CD4-positive, alpha-beta T cell treated with Interleukin-21 for 1 hour (primary cell): ENCODE data around the gene MCF2L2.

ENCODE experiments used
- DNase-seq: peaks from one replicate; pipeline ENCODE4 v3.0.0-alpha.2; 2020

MCF2L2 gene

GRCh38 chr3:183317886-183318865 lies 110.2 kb downstream of the MCF2L2 start:
- no peak for DNase-seq

GRCh38 chr3:183317271-183317670 lies 111.1 kb downstream of the MCF2L2 start:
- DNase-seq, result no peak

GRCh38 chr3:183315739-183316138 lies 112.7 kb downstream of the MCF2L2 start:
- no peak for DNase-seq

- no peak for DNase-seq
Measured at GRCh38 chr3:183313764-183314163, 114.7 kb downstream of the MCF2L2 start.

- DNase-seq, result no peak
Measured at GRCh38 chr3:183313351-183313750, 115.1 kb downstream of the MCF2L2 start.

GRCh38 chr3:183312433-183312832 lies 116.0 kb downstream of the MCF2L2 start:
- no peak for DNase-seq

- no peak for DNase-seq
Measured at GRCh38 chr3:183310936-183311335, 117.5 kb downstream of the MCF2L2 start.

- no peak for DNase-seq
Measured at GRCh38 chr3:183309276-183309675, 119.1 kb downstream of the MCF2L2 start.

- DNase-seq, result no peak
Measured at GRCh38 chr3:183308751-183309150, 119.7 kb downstream of the MCF2L2 start.

- DNase-seq, result no peak
Measured at GRCh38 chr3:183307749-183308148, 120.7 kb downstream of the MCF2L2 start.

- DNase-seq, result peak; percentile 40
Measured at GRCh38 chr3:183306798-183307671, 121.4 kb downstream of the MCF2L2 start.

- DNase-seq, result no peak
Measured at GRCh38 chr3:183303690-183304089, 124.7 kb downstream of the MCF2L2 start.

GRCh38 chr3:183301937-183302580 lies 126.4 kb downstream of the MCF2L2 start:
- no peak for DNase-seq

- DNase-seq, result no peak
Measured at GRCh38 chr3:183300996-183301562, 127.3 kb downstream of the MCF2L2 start.

GRCh38 chr3:183299976-183300375 lies 128.4 kb downstream of the MCF2L2 start:
- DNase-seq, result no peak

- no peak for DNase-seq
Measured at GRCh38 chr3:183298701-183299153, 129.7 kb downstream of the MCF2L2 start.

- DNase-seq, result no peak
Measured at GRCh38 chr3:183296944-183297343, 131.5 kb downstream of the MCF2L2 start.

- DNase-seq, result no peak
Measured at GRCh38 chr3:183295211-183295610, 133.2 kb downstream of the MCF2L2 start.

GRCh38 chr3:183293966-183294365 lies 134.5 kb downstream of the MCF2L2 start:
- no peak for DNase-seq

- DNase-seq, result no peak
Measured at GRCh38 chr3:183291497-183292031, 136.9 kb downstream of the MCF2L2 start.

GRCh38 chr3:183290216-183290615 lies 138.2 kb downstream of the MCF2L2 start:
- DNase-seq, result no peak

GRCh38 chr3:183288117-183288516 lies 140.3 kb downstream of the MCF2L2 start:
- DNase-seq, result no peak
